Jurkat, Clone E6-1 (cell line): ENCODE measurements around the gene CRY1.

Experiments
- DNase-seq: peaks from one replicate; pipeline ENCODE4 v3.0.0-alpha.2; 2011; ENCODE audit warnings: low read depth, low spot score
- H3K4me3 ChIP-seq: 2 replicates; pipeline ENCODE4 v1.5.1; 2011; ENCODE audit warnings: mild to moderate bottlenecking, low read length, control low read depth, moderate library complexity

CRY1 gene

GRCh38 chr12:106950591-106950990 lies 142.8 kb downstream of the CRY1 start:
- no peak overlapping the region for H3K4me3 ChIP-seq
- no peak for DNase-seq

- no peak for DNase-seq
- no peak overlapping the region for H3K4me3 ChIP-seq
Measured at GRCh38 chr12:106947461-106947860, 145.9 kb downstream of the CRY1 start.

DNA sequence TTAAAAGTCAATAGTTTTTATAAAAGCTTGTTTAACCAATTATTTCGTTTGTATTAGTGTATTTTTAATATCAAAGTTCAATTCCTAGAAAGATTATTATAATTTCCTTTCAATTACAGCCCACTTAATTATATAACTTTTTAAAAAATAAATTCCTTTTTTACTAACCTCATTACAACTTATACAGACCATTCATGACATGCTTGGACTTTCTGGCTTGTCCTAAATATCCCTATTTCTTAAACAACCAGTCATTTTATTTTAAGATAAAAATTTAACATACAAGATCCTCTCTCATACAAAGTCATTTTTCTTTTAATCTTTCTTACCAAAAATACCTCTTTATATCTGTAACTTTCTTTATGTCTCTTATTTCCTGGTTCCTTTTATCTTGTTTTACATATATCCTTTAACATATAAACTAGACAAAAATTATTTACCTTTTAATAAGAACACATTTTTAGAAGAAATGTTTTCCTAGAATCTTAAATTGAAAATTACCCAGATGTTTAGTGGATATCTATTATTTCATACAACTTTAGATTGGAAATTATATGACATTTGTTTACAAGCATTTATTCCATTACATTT lies 148.0 kb downstream of the CRY1 start:
- DNase-seq = no peak

GRCh38 chr12:106942775-106943174 lies 150.6 kb downstream of the CRY1 start:
- H3K4me3 ChIP-seq = no peak overlapping the region
- no peak for DNase-seq

More for the DNA sequence above, 148.0 kb downstream of the CRY1 start:
- H3K4me3 ChIP-seq = no peak overlapping the region

DNA sequence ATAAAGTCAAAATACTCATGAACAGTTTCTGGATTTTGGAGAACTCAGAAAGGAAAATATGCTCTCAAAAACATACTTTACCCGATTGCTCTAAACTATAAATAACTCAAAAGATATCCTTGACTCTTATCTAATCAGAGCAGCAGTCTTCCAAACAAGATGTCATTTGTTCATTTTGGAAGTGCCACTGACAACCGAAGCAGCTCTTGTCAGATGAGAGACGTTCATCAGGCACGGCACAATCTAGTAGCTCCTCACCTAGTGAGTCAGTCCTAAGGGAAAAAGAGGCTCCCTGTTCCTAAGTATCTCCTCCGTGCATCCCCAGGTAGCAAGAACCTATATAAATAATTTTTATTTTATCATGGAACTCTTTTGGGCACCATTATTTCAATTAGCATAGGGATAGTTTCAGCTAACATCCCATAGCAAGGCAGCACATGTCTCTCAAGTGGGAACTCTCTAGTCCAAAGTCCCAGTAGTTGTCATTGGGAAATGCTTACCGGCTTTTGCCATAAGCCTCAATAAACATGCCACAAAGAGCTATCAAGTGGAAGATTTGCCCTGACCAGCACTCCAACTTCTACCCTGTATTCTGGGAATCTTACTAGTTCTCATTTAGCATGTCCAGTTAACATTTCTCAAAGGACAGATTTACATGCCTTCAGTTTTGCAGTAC lies 151.7 kb downstream of the CRY1 start:
- no peak overlapping the region for H3K4me3 ChIP-seq
- no peak for DNase-seq
